Thyroid gland (tissue), 4 donors: ENCODE results near the gene NFYC.

ENCODE experiments used
- CTCF ChIP-seq, 6 experiments: fragments of 200-600 bp in 3 of 6; fragments of 450-650 bp in 3 of 6; sonication (generic) in 3 of 6; IDR thresholded peaks; one replicate each; pipeline ENCODE4 v1.5.1; 2016 to 2019; ENCODE audit warnings: antibody characterized with exemption in 6 of 6, mild to moderate bottlenecking in 2 of 6, inconsistent platforms in 1 of 6, moderate library complexity in 1 of 6
- POLR2A ChIP-seq, 2 donors: fragments of 450-650 bp; IDR thresholded peaks; one replicate each; pipeline ENCODE4 v1.6.1; 2017; ENCODE audit warnings: antibody characterized with exemption in 2 of 2, mild to moderate bottlenecking in 2 of 2, moderate library complexity in 1 of 2

- TF ChIP-seq CTCF (IDR thresholded peaks at IDR 0.05) (no peak), POLR2A (IDR thresholded peaks at IDR 0.05) (no peak)
These were observed 55.0 kb downstream of the NFYC start for GRCh38 chr1:40746344-40747090.
